NCI-H2227 (cell line): ENCODE data around the gene TM9SF1.
A peak's percentile ranks its signal among the peaks of the same experiment; 100 is the strongest.
"Not testable (repeated sequence)": the region's sequence is repeated elsewhere in the genome, so short reads cannot be mapped to it uniquely, and the experiment has no call there.

Experiments used
- DNase-seq: peaks from one replicate; lab custom pipeline; 2025; ENCODE audit not compliant: unreplicated experiment; lab: John Stamatoyannopoulos, UW

Gene TM9SF1

GRCh38 chr14:24224618-24225071 is 29.4 kb upstream of the TM9SF1 start:
- DNase-seq = no peak

DNA sequence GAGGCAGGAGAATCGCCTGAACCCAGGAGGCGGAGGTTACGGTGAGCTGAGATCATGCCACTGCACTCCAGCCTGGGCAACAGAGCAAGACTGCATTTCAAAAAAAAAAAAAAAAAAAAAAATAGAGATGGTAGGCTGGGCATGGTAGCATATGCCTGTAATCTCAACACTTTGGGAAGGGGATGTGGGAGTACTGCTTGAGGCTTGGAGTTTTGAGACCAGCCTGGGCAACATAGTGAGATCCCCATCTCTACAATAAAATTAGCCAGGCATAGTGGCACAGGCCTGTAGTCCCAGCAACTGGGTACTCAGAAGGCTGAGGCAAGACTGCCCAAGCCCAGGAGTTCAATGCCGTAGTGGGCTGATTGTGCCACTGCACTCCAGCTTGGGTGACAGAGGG is 27.7 kb upstream of the TM9SF1 start:
- not testable (repeated sequence) for DNase-seq

GRCh38 chr14:24219521-24219920 is 24.3 kb upstream of the TM9SF1 start:
- no peak for DNase-seq

GRCh38 chr14:24219080-24219479 is 23.8 kb upstream of the TM9SF1 start:
- no peak for DNase-seq

GRCh38 chr14:24216876-24217275 is 21.6 kb upstream of the TM9SF1 start:
- DNase-seq = not testable (repeated sequence)

- DNase-seq = no peak
Measured at GRCh38 chr14:24216345-24216699, 21.1 kb upstream of the TM9SF1 start.

DNA sequence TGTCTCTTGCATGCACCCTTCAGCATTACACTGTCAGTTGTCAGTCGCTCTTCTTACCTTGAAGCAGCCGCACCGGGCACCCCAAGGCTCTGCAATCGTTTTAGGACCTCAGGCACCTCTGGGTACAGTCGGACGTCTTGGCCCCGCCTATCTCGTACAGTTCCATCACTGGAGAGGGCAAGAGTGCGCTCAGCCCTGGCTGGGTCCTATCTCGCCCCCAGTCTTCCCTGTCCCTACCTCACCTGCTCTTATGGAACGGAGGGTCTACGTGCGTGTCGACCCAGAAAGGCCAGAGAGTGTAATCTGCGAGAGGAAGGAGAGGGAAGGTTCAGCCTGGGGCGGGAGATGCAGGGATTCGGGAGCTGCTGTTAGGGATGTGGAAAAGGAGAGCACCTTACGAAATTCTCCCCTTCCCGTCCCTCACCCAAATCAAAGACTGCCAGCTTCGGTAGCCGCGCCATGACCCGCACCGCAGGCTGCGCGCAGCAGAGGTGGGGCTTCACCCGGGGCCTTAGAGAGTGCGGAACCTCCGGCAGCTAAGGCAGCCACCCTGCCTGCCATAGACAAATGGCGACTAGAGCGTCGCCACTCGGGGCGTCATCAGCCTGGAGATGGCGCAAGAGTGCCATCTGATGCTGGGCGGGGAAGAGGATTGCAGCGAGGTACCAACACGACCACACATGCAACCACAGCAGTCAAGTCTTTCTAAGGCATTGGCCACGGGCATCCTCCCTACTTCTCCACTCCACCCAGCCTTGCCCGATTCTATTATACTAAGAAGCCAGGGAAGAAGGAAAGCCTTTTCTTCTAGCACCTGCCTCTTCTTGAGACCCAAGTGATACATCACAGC is 20.5 kb upstream of the TM9SF1 start, which contains the start of gene MDP1:
Gene MDP1, minus strand, starts transcription at position 572 of the 850 bp plus-strand sequence. Its CDS starts 111 bp downstream, at position 461.
- DNase-seq = peak; percentile 93

GRCh38 chr14:24213866-24214662 is 18.8 kb upstream of the TM9SF1 start:
- no peak for DNase-seq

- peak; percentile 98 for DNase-seq
Measured at GRCh38 chr14:24212924-24213865, 18.0 kb upstream of the TM9SF1 start, which contains the start of gene CHMP4A. CHMP4A (minus strand) TSS chr14:24213488; CDS start chr14:24213439, 49 bp downstream.

GRCh38 chr14:24211311-24211710 is 16.1 kb upstream of the TM9SF1 start:
- no peak for DNase-seq

DNA sequence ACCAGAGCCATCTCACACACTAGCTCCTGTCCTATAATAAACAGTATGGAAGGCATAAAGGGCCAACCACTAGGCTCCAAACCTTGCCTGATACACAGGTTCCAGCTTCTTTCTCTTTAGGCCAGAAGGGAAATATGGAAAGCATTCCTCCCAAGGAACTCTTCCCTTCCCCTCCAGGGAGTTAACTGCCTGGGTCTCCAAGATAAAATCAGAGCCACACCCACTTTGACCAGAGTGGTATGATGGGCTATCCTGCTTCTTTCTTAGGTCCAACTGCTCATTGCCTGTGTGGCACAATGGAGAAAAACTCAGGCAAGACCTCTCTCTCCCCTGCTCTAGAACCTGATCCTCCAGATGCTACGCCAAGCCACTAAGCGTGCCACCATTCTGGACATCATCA is 12.4 kb upstream of the TM9SF1 start:
- no peak for DNase-seq

DNA sequence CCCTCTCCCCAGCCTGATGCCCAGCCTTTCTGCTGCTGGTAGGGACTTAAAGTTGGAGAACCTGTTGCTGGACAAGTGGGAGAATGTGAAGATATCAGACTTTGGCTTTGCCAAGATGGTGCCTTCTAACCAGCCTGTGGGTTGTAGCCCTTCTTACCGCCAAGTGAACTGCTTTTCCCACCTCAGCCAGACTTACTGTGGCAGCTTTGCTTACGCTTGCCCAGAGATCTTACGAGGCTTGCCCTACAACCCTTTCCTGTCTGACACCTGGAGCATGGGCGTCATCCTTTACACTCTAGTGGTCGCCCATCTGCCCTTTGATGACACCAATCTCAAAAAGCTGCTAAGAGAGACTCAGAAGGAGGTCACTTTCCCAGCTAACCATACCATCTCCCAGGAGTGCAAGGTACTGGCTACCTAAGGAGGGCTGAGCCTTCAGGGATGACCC is 11.9 kb upstream of the TM9SF1 start:
- no peak for DNase-seq

- no peak for DNase-seq
Measured at GRCh38 chr14:24206260-24207103, 11.2 kb upstream of the TM9SF1 start.

DNA sequence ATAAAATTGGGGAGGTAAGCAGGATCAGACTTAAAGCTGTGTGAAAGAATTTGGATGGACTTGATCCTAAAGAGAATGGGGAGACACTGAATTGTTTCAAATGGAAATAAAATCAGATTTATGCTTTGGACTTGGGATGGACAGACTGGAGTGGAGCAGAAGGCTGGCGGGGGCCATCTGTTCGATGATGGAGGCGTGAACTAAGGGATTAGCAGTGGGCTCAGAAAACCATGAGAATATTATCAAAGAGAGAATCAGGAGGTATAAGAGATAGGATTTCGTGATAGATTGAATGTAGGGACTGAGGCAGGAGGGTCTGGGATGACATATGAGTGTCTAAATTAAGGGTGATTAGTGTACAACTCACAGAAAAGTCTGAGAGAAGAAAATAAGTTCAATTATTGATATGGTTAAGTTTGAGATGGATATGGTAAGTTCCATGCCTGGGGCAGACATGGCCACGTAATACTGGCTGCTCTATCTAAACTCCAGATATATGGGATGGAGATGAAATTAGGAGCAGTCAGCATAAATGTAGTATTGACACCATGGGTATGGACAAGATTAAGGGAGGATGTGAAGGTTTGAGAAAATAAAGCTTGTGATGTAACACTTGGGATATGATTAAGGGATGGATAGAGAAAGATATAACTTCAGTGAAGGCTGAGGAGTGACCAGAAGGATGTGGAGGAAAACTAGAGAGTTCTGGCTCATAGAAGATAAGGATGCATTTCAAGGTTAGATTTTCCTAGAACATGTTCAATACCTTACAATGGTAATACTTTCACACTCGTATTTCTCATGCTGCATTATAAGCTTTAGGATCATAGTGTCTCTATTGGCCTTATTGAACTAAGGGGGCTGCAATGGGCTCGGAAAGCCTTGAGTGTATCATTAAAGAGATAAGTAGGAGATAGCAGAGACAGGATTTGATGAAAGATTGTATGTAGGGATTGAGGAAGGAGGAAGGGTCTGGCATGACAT is 9.2 kb upstream of the TM9SF1 start:
- no peak for DNase-seq

DNA sequence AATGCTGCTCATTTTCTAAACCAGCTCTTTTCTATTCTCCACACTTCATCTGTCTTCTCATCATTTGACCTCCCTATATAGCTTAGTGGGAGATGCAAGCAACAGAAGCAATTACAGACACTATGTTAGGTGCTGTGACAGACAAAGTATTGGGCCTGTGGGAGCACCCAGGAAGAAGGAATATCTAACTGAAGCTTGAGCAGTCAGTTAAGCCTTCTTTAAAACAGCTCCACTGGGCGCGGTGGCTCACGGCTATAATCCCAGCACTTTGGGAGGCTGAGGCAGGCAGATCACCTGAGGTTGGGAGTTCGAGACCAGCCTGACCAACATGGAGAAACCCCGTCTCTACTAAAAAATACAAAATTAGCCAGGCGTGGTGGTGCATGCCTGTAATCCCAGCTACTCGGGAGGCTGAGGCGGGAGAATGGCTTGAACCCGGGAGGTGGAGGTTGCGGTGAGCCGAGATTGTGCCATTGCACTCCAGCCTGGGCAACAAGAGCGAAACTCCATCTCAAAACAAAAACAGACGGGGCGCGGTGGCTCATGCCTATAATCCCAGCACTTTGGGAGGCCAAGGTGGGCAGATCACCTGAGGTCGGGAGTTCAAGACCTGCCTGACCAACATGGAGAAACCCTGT is 8.1 kb upstream of the TM9SF1 start:
- not testable (repeated sequence) for DNase-seq

DNA sequence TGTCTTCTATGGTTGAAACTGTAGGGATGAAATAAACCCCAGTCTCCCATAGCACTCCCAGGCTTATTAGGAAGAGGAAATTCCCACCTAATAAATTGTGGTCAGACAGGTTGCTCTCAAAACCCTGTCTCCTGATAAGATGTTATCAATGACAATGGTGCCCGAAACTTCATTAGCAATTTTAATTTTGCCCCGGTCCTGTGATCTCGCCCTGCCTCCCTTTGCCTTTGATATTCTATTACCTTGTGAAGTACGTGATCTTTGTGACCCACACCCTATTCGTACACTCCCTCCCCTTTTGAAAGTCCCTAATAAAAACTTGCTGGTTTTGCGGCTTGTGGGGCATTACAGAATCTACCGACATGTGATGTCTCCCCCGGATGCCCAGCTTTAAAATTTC is 7.3 kb upstream of the TM9SF1 start:
- not testable (repeated sequence) for DNase-seq

GRCh38 chr14:24198814-24199524 is 3.7 kb upstream of the TM9SF1 start:
- DNase-seq = no peak
